NK-92 treated with Interleukin-12 subunit alpha and Interleukin-12 subunit beta, amount 100 ng/mL, for 24 hours (cell line): ENCODE data around the gene GALNTL6.
"Not testable (repeated sequence)": the region's sequence is repeated elsewhere in the genome, so short reads cannot be mapped to it uniquely, and the experiment has no call there.

ENCODE experiments used
- DNase-seq: peaks from one replicate; lab custom pipeline; 2025; lab: John Stamatoyannopoulos, UW

The GALNTL6 gene

DNA sequence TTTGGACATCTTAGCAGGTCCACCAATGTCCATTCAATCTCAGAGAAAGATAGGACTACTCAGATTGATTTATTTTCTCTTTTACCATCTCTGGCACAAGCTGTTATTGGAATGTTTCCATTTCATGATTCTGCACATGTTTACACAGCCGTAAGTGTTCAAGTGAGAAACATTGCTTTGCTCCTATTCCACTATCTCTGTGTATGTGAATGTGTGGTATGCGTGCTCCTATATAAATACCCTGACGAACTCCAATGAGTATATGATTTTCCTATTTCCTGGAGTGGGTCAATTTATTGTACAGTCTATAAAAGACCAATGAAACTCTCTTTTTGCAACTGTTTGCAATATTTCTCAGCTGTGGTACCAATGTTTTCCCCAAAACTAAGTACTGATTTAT, 1134.4 kb downstream of the GALNTL6 start:
- no peak for DNase-seq

DNA sequence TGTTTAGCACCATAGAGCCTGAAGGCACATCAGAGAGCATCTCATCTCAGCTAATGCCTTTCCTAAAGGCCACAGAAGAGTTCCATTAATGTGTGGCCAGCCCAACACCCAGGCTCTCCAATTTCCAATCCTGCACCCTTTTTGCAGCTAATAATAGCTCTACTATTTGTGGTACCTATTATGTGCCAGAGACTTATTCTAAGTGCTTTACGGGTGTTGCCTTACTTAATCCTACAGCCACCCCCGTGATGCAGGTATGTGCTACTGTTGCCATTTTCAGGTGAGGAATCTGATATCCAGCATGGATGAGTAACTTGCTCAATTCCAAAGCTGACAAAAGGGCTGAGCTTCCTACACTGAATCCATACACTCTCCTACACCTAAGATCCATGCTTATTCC, 1137.8 kb downstream of the GALNTL6 start:
- DNase-seq = no peak

DNA sequence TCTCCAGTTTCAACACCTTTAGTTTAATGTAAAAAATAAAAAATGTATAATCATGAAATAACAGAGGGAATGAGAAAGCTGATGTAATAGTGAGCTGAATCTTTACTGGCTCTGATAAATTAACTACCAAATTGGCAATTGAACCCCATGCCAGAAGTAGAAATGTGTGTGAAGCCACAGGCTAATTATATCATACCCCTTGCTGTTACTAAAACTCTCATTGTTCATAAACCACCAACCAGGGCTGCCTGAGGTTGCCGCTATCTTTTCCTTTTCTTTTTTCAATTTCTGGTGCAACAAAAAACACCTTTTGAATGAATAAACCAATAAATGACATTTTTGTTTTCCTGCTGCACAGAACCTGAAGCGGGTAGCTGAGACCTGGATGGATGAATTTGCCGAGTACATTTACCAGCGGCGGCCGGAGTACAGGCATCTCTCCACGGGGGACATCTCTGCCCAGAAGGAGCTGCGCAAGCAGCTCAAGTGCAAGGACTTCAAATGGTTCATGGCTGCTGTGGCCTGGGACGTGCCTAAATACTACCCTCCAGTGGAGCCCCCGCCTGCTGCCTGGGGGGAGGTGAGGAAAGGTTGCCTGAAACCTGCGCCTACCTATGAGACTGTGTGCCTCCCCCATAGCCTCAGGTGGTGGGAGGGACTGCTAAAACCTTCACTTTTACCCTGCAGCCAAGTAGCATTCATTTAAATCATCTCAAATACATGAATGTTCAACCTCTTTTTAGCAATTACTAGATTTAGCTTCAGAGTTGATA, 1138.7 kb downstream of the GALNTL6 start:
- no peak for DNase-seq

DNA sequence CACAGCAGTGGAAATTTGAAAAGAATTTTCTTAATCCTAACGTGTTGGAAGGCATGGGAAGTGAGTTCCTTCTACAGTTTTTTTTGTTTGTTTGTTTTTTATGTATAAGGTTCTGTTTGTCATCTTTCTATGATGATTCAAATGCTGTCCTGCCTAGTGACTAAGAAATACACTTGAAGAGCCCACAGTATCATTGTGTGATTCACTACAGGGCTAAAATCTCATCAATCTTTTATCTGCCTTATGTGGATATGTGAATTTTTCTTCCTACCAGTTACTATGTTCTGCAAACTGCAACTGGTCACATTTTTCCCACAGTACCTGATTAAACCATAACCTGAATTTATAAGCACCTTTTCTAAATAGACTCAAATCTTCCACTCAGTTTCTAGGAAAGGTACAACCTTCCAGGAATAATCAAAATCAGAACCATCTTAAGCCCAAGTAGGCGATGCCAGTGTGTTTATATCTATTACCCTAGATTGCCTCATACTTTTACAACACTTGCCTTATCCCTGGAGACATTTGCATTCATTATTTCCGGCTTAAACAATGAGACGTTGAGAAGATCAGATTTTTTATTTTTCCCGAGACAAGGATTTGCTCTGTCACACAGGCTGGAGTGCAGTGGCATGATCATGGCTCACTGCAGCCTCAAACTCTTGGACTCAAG, 1140.8 kb downstream of the GALNTL6 start:
- DNase-seq = no peak

DNA sequence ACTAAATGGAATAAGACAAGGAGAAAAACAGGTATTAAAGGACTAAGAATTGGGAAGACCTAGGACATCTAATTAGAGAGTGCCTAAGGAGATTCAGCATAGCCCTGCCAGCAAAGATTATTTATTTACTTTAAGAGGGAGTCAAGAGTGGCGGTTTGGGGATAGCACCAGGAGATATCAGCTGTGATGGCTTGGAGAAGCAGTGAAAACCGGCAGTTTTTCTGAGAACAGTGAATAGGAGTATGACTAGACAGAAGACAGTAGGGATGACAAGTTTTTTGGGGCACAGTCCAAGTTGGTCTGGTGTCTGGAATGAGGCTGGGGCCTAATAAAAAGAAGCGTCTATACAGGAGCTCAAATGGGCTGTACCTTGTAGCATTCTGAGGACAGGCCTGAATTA, 1143.1 kb downstream of the GALNTL6 start:
- DNase-seq = not testable (repeated sequence)

DNA sequence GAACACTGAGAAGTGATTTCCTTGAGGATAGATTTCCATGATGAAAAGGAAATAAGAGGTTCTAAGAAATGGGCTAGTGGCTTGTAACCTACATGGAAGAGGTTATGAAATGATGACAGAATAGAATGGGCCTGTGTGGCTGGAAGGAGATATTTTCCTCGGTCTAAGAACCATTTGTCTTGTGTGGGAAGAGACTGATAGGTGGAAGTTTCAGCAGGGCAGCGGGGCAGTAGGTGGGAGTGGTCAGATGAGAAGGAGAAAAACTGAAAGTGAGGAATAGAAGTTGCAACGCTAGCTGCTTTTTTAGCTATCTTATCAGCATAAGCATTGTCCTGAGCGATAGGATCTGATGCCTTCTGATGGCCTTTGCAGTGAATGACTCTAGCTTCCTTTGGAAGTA, 1144.0 kb downstream of the GALNTL6 start:
- DNase-seq = no peak

- DNase-seq = no peak
These were observed 1149.6 kb downstream of the GALNTL6 start for GRCh38 chr4:172962564-172963353.

- no peak for DNase-seq
These were observed 1150.5 kb downstream of the GALNTL6 start for GRCh38 chr4:172963498-172964294.

GRCh38 chr4:172970189-172970588, 1157.0 kb downstream of the GALNTL6 start:
- DNase-seq = not testable (repeated sequence)

DNA sequence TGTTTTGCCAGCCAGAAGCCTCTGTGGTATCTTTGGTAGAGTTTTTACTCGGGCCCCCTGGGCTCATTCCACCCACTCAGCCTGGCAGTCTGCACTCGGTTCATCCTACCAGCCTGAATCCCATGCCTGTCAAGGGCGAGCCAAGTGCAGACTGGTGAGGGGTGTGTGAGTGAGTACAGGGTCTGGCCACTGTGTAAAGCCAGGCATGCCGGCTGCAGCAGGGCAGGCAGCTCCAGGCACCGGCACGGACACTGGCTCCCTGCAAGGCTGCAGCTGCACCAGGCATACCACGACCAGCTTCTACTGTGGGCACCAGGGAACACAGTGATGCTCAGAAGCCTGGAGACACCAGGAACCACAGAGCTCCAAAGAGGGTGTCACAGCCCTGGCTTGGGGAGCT, 1161.4 kb downstream of the GALNTL6 start:
- DNase-seq = no peak

DNA sequence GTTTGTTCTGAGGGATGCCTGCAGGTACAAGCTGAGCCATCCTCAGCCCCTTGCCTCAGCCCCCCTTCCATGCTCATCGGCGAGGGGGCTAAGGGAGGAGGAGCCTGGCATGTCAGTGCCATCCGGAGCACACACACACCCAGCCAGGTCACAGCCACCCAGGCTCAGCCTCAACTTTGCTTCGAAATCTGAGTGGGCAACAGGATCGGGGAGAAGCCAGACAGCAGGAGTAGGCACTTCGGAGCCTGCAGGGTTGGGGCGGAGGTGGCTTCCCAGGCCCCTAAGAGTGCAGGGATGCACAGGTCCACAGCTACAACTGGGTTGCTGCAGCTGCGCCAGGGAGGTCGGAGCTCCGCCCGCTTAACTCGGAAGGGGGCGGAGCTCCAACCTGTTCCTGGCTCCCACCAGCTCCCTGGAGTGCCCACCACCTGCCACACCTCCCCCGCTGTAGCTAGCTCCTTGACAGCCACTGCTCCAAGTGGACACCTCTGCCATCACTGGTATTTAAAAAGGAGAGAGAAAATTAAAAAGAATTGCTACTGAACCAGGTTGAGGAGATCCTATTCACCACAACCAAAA, 1162.5 kb downstream of the GALNTL6 start:
- no peak for DNase-seq

- not testable (repeated sequence) for DNase-seq
These were observed 1164.4 kb downstream of the GALNTL6 start for GRCh38 chr4:172977491-172978041.

DNA sequence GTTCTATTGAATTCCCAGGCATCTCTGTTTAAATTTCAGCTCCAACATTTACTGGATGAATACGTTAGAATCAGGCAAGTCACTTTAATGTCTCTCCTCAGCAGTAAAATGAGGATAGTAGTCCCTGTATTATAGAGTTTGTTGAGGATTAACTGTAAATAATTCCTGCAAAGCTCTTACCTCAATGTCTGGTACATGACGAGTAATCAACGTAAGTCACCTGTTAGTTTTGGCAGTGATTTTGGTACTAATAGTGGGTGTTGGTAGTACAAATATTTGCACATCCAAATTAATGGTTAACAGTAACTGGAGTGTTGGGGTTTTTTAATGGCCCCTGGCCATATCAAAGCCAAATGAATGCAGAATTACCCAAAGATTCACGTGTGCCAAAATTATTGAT, 1165.6 kb downstream of the GALNTL6 start:
- DNase-seq = no peak

DNA sequence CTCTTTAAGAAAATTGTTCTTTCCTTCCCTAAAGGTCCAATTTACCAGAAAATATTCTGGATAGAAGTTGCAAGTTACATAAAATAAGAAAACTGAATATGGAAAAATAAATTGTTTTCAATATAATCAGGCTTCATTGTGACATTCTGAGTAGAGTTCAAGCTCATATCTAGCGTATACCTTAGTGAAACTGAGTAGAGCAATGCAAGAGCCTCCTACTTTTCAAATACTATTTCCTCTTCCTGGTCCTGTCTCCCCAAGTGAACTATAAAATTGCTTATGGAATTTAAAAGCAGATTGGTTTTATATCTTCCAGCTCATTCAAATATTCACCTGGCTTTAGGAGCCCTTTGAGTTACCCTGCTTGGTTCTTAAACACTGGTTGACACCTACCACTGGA, 1166.1 kb downstream of the GALNTL6 start:
- no peak for DNase-seq

DNA sequence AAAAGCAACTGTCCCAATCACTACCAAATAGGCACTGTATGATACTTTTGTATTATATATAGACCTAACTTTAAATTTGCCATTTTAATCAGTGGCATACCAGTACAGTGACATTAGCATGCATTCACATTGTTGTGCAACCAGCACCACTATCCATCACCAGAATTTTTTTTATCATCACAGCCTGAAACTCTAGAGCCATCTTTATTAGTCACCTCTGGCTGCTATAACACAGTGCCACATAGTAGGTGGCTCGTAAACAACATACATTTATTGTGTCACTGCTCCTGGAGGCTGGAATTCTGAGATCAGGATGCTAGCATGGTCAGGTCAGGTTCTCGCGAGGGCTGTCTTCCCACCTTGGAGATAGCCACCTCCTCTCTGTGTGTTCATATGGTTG, 1167.0 kb downstream of the GALNTL6 start:
- DNase-seq = no peak

- DNase-seq = no peak
These were observed 1169.0 kb downstream of the GALNTL6 start for GRCh38 chr4:172982151-172982590.

- no peak for DNase-seq
These were observed 1169.8 kb downstream of the GALNTL6 start for GRCh38 chr4:172983014-172983413.

- no peak for DNase-seq
These were observed 1170.4 kb downstream of the GALNTL6 start for GRCh38 chr4:172983631-172984030.

GRCh38 chr4:172985552-172985951, 1172.3 kb downstream of the GALNTL6 start:
- DNase-seq = no peak

- DNase-seq = no peak
These were observed 1172.9 kb downstream of the GALNTL6 start for GRCh38 chr4:172986114-172986513.
